C4-2B (cell line): ENCODE data around the gene SLC1A4.
A peak's percentile ranks its signal among the peaks of the same experiment; 100 is the strongest.
"Not testable (repeated sequence)": the region's sequence is repeated elsewhere in the genome, so short reads cannot be mapped to it uniquely, and the experiment has no call there.

Experiments
- H3K27ac ChIP-seq: fragments of 450-650 bp; 2 replicates; pipeline ENCODE4 v1.5.1; 2017
- CTCF ChIP-seq: fragments of 450-650 bp; conservative IDR thresholded peaks from 2 replicates; pipeline ENCODE4 v1.5.1; 2017; ENCODE audit warnings: mild to moderate bottlenecking
- ZFX ChIP-seq: fragments of 450-650 bp; IDR thresholded peaks from 2 replicates; pipeline ENCODE4 v1.6.1; 2017

Gene SLC1A4

GRCh38 chr2:65013776-65014175 lies 24.6 kb downstream of the SLC1A4 start:
- no peak overlapping the region for H3K27ac ChIP-seq
- TF ChIP-seq ZFX (no peak), CTCF (no peak)

- TF ChIP-seq ZFX, result no peak
- TF ChIP-seq CTCF, result no peak
- H3K27ac ChIP-seq, result no peak overlapping the region
Observed at GRCh38 chr2:65015731-65016130, 26.5 kb downstream of the SLC1A4 start.

- TF ChIP-seq ZFX (no peak), CTCF (no peak)
- H3K27ac ChIP-seq, result no peak overlapping the region
Observed at GRCh38 chr2:65016789-65017188, 27.6 kb downstream of the SLC1A4 start.

GRCh38 chr2:65017335-65017734 lies 28.1 kb downstream of the SLC1A4 start:
- H3K27ac ChIP-seq, result no peak overlapping the region
- TF ChIP-seq CTCF (peak; percentile 28), ZFX (no peak)

- no peak for TF ChIP-seq ZFX
- TF ChIP-seq CTCF, result no peak
- no peak overlapping the region for H3K27ac ChIP-seq
Observed at GRCh38 chr2:65018141-65018582, 29.0 kb downstream of the SLC1A4 start.

GRCh38 chr2:65019010-65019409 lies 29.8 kb downstream of the SLC1A4 start:
- TF ChIP-seq CTCF (no peak), ZFX (no peak)
- H3K27ac ChIP-seq, result no peak overlapping the region

- no peak overlapping the region for H3K27ac ChIP-seq
- TF ChIP-seq ZFX (no peak), CTCF (no peak)
Observed at GRCh38 chr2:65019675-65020195, 30.5 kb downstream of the SLC1A4 start.

GRCh38 chr2:65020251-65020650 lies 31.1 kb downstream of the SLC1A4 start:
- H3K27ac ChIP-seq, result not testable (repeated sequence)
